EL (cell line): ENCODE results near the gene NDUFAF7.
"Not testable (repeated sequence)": the region's sequence is repeated elsewhere in the genome, so short reads cannot be mapped to it uniquely, and the experiment has no call there.

Experiments used
- DNase-seq: peaks from one replicate; pipeline ENCODE4 v3.0.0-alpha.2; 2016

NDUFAF7 gene

GRCh38 chr2:37219046-37219445 is 12.4 kb upstream of the NDUFAF7 start:
- no peak for DNase-seq

GRCh38 chr2:37223131-37223530 is 8.3 kb upstream of the NDUFAF7 start:
- DNase-seq, result no peak

GRCh38 chr2:37224063-37224462 is 7.4 kb upstream of the NDUFAF7 start:
- no peak for DNase-seq

GRCh38 chr2:37225129-37225528 is 6.3 kb upstream of the NDUFAF7 start:
- not testable (repeated sequence) for DNase-seq

- DNase-seq, result no peak
Observed at GRCh38 chr2:37226863-37227262, 4.6 kb upstream of the NDUFAF7 start.

- no peak for DNase-seq
Observed at GRCh38 chr2:37228788-37229187, 2.7 kb upstream of the NDUFAF7 start.

- DNase-seq, result peak; percentile 24
Observed at GRCh38 chr2:37230581-37230980, 877 bp upstream of the NDUFAF7 start.

- peak; percentile 27 for DNase-seq
Observed at GRCh38 chr2:37232131-37232933, 874 bp downstream of the NDUFAF7 start.

GRCh38 chr2:37243435-37243834 is 12.0 kb downstream of the NDUFAF7 start:
- no peak for DNase-seq

GRCh38 chr2:37244017-37244416 is 12.6 kb downstream of the NDUFAF7 start:
- no peak for DNase-seq

GRCh38 chr2:37244755-37245154 is 13.3 kb downstream of the NDUFAF7 start:
- no peak for DNase-seq

- no peak for DNase-seq
Observed at GRCh38 chr2:37246205-37246604, 14.7 kb downstream of the NDUFAF7 start.

GRCh38 chr2:37250869-37251740 is 19.6 kb downstream of the NDUFAF7 start:
- DNase-seq, result no peak

- DNase-seq, result no peak
Observed at GRCh38 chr2:37262522-37262921, 31.1 kb downstream of the NDUFAF7 start.

GRCh38 chr2:37263839-37264238 is 32.4 kb downstream of the NDUFAF7 start:
- DNase-seq, result no peak

GRCh38 chr2:37267685-37268084 is 36.2 kb downstream of the NDUFAF7 start:
- DNase-seq, result no peak

GRCh38 chr2:37268111-37268510 is 36.7 kb downstream of the NDUFAF7 start:
- DNase-seq, result no peak

- DNase-seq, result no peak
Observed at GRCh38 chr2:37271376-37272067, 40.1 kb downstream of the NDUFAF7 start.

GRCh38 chr2:37274359-37274965 is 43.0 kb downstream of the NDUFAF7 start:
- DNase-seq, result peak; percentile 5

- DNase-seq, result no peak
Observed at GRCh38 chr2:37276291-37276690, 44.8 kb downstream of the NDUFAF7 start.

GRCh38 chr2:37281916-37282315 is 50.5 kb downstream of the NDUFAF7 start:
- no peak for DNase-seq

- peak; percentile 69 for DNase-seq
Observed at GRCh38 chr2:37282746-37283145, 51.3 kb downstream of the NDUFAF7 start.

- peak; percentile 92 for DNase-seq
Observed at GRCh38 chr2:37283207-37283606, 51.7 kb downstream of the NDUFAF7 start.
